Medulla oblongata (tissue), 1 donor: ENCODE data around the gene AMY2B.
"Not testable (repeated sequence)": the region's sequence is repeated elsewhere in the genome, so short reads cannot be mapped to it uniquely, and the experiment has no call there.

Experiments
- DNase-seq: peaks from one replicate; pipeline ENCODE4 v3.0.0-alpha.2; 2015; ENCODE audit errors: extremely low spot score

Gene AMY2B

GRCh38 chr1:103616994-103617477 lies 45.6 kb downstream of the AMY2B start, which contains the start of gene AMY2A:
Gene AMY2A, plus strand, starts transcription at chr1:103617427. Its CDS starts 14 bp downstream, at chr1:103617441.
- not testable (repeated sequence) for DNase-seq

GRCh38 chr1:103627436-103627835 lies 56.0 kb downstream of the AMY2B start:
- DNase-seq = not testable (repeated sequence)
